Breast epithelium (tissue), 3 donors: ENCODE results near the gene RPN2.

Experiments
- POLR2A ChIP-seq: fragments of 450-650 bp; IDR thresholded peaks from one replicate; pipeline ENCODE4 v1.6.1; 2016; ENCODE audit warnings: antibody characterized with exemption, mild to moderate bottlenecking, moderate library complexity
- TF ChIP-seq, protein P1 (sequence below), 3 donors: fragments of 450-650 bp; IDR thresholded peaks; one replicate each; pipeline ENCODE4 v1.5.1; 2016 to 2017; ENCODE audit warnings: antibody characterized with exemption in 3 of 3, mild to moderate bottlenecking in 3 of 3, moderate library complexity in 3 of 3

DNA sequence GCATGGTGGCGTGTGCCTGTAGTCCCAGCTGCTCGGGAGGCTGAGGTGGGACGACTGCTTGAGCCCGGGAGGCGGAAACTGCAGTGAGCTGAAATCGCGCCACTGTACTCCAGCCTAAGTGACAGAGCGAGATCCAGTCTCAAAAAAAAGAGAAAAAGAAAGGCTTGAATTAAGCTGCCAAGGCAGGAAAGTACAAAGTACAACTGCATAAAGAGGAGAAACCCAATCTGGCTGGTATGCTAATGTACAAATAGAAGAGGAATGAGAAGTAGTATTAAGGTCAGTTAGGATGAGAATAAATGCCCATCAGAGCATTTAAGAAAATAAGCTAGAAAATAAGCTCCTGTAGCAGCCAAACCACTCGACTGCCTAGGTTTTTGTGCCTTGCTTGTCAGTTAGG, 23.1 kb upstream of the RPN2 start:
- no peak for TF ChIP-seq POLR2A
- TF ChIP-seq, protein P1, sequence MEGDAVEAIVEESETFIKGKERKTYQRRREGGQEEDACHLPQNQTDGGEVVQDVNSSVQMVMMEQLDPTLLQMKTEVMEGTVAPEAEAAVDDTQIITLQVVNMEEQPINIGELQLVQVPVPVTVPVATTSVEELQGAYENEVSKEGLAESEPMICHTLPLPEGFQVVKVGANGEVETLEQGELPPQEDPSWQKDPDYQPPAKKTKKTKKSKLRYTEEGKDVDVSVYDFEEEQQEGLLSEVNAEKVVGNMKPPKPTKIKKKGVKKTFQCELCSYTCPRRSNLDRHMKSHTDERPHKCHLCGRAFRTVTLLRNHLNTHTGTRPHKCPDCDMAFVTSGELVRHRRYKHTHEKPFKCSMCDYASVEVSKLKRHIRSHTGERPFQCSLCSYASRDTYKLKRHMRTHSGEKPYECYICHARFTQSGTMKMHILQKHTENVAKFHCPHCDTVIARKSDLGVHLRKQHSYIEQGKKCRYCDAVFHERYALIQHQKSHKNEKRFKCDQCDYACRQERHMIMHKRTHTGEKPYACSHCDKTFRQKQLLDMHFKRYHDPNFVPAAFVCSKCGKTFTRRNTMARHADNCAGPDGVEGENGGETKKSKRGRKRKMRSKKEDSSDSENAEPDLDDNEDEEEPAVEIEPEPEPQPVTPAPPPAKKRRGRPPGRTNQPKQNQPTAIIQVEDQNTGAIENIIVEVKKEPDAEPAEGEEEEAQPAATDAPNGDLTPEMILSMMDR (IDR thresholded peaks at IDR 0.05) = no peak
